Panc1 (cell line): ENCODE data around the gene JAML.

Source experiments
- CTCF ChIP-seq: fragments of 450-650 bp; IDR thresholded peaks from 2 replicates; pipeline ENCODE4 v1.5.1; 2017; ENCODE audit warnings: mild to moderate bottlenecking
- POLR2AphosphoS5 ChIP-seq: IDR thresholded peaks from 2 replicates; pipeline ENCODE4 v1.6.1; 2012; ENCODE audit warnings: mild to moderate bottlenecking, low read depth, low read length, moderate library complexity

GRCh38 chr11:118147502-118147901 is 77.3 kb downstream of the JAML start:
- TF ChIP-seq CTCF = no peak
- TF ChIP-seq POLR2AphosphoS5 = no peak
